A673 (cell line): ENCODE measurements around the gene ABCB6. TPM values are rescaled to one million over a fixed set of nuclear protein-coding genes. Genes with fewer than 3 reads are reported as not detected.

ENCODE experiments used
- Bru-seq: library from RNA; stranded (reverse); fragments of 400-500 nt; gene quantifications from one replicate; lab custom pipeline; 2021; lab: Mats Ljungman, UMichigan
- BruChase-seq, 2 experiments: library from RNA; stranded (reverse); fragments of 400-500 nt; gene quantifications; one replicate each; lab custom pipeline; 2021; lab: Mats Ljungman, UMichigan
- BruUV-seq: library from RNA; stranded (reverse); fragments of 400-500 nt; replicated peaks from 2 replicates; lab custom pipeline; 2021; lab: Mats Ljungman, UMichigan
- CTCF ChIA-PET: fragments of 300-600 bp; sonication (Branson Sonifier 250); formaldehyde crosslinking; loops from one replicate; lab custom pipeline; 2022; ENCODE audit warnings: antibody characterized with exemption; lab: Charles Lee
- POLR2A ChIA-PET: fragments of 300-600 bp; sonication (Branson Sonifier 250); formaldehyde crosslinking; loops from one replicate; lab custom pipeline; 2022; ENCODE audit warnings: antibody characterized with exemption; ENCODE audit not compliant: low non-redundant PET; lab: Charles Lee
- DNase-seq: peaks from one replicate; pipeline ENCODE4 v3.0.0-alpha.2; 2015; ENCODE audit warnings: low spot score
- H3K27ac ChIP-seq: fragments of 200-600 bp; sonication (generic); 2 replicates; pipeline ENCODE4 v1.5.1; 2016; ENCODE audit warnings: mixed run types, low read depth, mild to moderate bottlenecking, mixed read lengths, antibody characterized with exemption, low read length; ENCODE audit not compliant: poor library complexity, severe bottlenecking
- H3K27me3 ChIP-seq: fragments of 200-600 bp; sonication (generic); replicated peaks from 2 replicates; pipeline ENCODE4 v1.6.1; 2017; ENCODE audit warnings: mixed run types, low read depth, mild to moderate bottlenecking, mixed read lengths, antibody characterized with exemption, low read length; ENCODE audit not compliant: insufficient read depth, poor library complexity
- H3K36me3 ChIP-seq: fragments of 200-600 bp; sonication (generic); 2 replicates; pipeline ENCODE4 v1.6.1; 2016; ENCODE audit warnings: mixed run types, mild to moderate bottlenecking, mixed read lengths, antibody characterized with exemption, low read length; ENCODE audit not compliant: insufficient read depth, poor library complexity, severe bottlenecking
- H3K4me1 ChIP-seq: fragments of 200-600 bp; sonication (generic); 2 replicates; pipeline ENCODE4 v1.6.1; 2017; ENCODE audit warnings: mixed run types, mild to moderate bottlenecking, mixed read lengths, antibody characterized with exemption, low read length; ENCODE audit not compliant: insufficient read depth, poor library complexity, severe bottlenecking
- H3K4me3 ChIP-seq: fragments of 200-600 bp; sonication (generic); 2 replicates; pipeline ENCODE4 v1.5.1; 2016; ENCODE audit warnings: low read depth, mixed run types, mild to moderate bottlenecking, mixed read lengths, low read length; ENCODE audit not compliant: poor library complexity, severe bottlenecking
- H3K9me3 ChIP-seq: fragments of 200-600 bp; sonication (generic); 2 replicates; pipeline ENCODE4 v1.6.1; 2016; ENCODE audit warnings: mixed run types, low read depth, mild to moderate bottlenecking, mixed read lengths, antibody characterized with exemption, low read length; ENCODE audit not compliant: poor library complexity, severe bottlenecking
- CTCF ChIP-seq: fragments of 300-800, 200-600 bp; sonication (generic); conservative IDR thresholded peaks from 2 replicates; pipeline ENCODE4 v1.5.1; 2017; ENCODE audit warnings: low read depth, mild to moderate bottlenecking, antibody characterized with exemption, low read length, moderate library complexity, mixed read lengths
- EZH2 ChIP-seq: fragments of 200-600 bp; sonication (generic); IDR thresholded peaks from 2 replicates; pipeline ENCODE4 v1.6.1; 2017; ENCODE audit warnings: borderline replicate concordance, low read depth, mild to moderate bottlenecking, mixed read lengths, antibody characterized with exemption, low read length; ENCODE audit not compliant: poor library complexity, severe bottlenecking
- intact Hi-C: fragments of 100-400 bp; cut with micrococcal nuclease; formaldehyde crosslinking; loops from one replicate; pipeline ENCODE4 v1.10.0; 2022; ENCODE audit not compliant: unreplicated experiment
- long read RNA-seq: library from polyadenylated mRNA; stranded (forward); transcript quantifications from one replicate; pipeline ENCODE4 v2.0.0, GENCODE V29; 2022
- total RNA-seq: library from RNA; stranded (reverse); gene quantifications from 2 replicates; pipeline ENCODE4 v1.2.3, GENCODE V29; 2021

The ABCB6 gene
- 87.7 and 101 TPM in 2 replicates for total RNA-seq
- percentile 88 among the genes with signal in this experiment for Bru-seq, nascent RNA
- BruChase-seq, experiment 1, labeled RNA remaining after a 2-hour chase, result percentile 96 among the genes with signal in this experiment
- percentile 96 among the genes with signal in this experiment for BruChase-seq, experiment 2, labeled RNA remaining after a 6-hour chase
- long read RNA-seq, transcript ABCB6-201 (19 exons, 3,045 nt), result major isoform, 118 of 166 reads
- long read RNA-seq, partial matches to known transcripts, result 9 of 166 reads
- long read RNA-seq, other reads (novel, unspliced or antisense), result 35 of 166 reads

DNA sequence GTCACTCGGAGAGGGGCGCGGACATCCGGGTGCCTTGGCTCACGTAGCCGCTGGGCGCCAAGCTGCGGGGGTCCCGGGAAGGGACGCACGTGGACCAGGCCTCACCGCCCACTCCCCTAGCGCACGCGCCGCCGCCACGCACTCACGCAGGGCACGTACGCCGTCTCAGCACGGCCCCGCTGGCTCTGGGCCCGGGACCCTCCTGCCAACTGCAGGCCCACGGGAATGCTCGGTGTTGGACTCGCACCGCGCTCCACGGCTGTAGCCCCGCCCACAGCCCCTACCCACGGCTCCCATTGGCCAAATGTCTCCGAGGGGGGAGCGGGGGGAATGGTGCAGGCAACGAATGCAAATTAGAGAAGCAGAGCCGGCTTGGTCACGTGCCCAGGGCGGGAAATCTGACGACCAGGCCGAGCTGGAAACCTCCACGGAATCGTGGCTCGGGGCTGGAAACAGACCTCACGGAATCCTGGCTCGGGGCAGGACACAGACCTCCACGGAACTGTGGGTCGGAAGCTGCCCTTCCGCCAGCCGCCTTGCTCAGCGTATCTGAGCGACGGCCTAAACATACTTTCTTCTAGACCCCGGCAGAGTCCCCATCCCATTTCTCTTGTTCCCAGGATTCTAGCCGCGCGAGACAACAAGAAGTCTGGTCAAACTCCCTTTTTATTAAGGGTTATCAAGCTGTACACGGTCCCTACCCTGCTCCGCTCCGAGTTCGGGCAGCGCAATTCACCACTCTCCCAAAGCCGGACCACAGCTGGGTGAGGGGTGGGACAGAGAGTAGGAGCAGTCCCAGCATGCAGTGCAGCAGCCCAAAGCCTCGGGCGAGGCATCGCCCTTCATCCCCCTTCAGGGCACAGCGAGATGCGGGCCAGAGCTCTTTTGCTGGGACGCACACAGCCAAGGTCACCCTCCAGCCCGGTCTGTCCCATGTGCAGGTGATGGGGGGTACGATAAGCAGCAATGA, at the start of gene ABCB6:
Gene ABCB6, minus strand, starts transcription at position 227 of the 970 bp plus-strand sequence. CDS start 285 bp downstream, outside the sequence.
- H3K27ac ChIP-seq, result peak within 1 kb of the TSS; percentile 91
- peaks cover 66% of the 10 kb centered on the region for H3K36me3 ChIP-seq
- TF ChIP-seq EZH2 (no peak), CTCF (no peak)
- ChIA-PET POLR2A (no interaction called here), CTCF (interaction anchor here (0.6 kb wide), 1 partner anchor 29 kb away, joined by 4 read pairs; no protein-coding TSS in a partner anchor)
- peak; percentile 99 for DNase-seq
- no peaks in the 10 kb centered on the region for H3K9me3 ChIP-seq
- TSS peak; percentile 57 for BruUV-seq
- peaks cover 23% of the 10 kb centered on the region for H3K4me1 ChIP-seq
- H3K27me3 ChIP-seq, result no peaks in the 10 kb centered on the region
- peak within 1 kb of the TSS; percentile 66 for H3K4me3 ChIP-seq
- intact Hi-C loops, result loop anchor here (5.0 kb wide), 1 partner anchor 42 kb away; the partner anchor contains the start of genes CNPPD1 and RETREG2

DNA sequence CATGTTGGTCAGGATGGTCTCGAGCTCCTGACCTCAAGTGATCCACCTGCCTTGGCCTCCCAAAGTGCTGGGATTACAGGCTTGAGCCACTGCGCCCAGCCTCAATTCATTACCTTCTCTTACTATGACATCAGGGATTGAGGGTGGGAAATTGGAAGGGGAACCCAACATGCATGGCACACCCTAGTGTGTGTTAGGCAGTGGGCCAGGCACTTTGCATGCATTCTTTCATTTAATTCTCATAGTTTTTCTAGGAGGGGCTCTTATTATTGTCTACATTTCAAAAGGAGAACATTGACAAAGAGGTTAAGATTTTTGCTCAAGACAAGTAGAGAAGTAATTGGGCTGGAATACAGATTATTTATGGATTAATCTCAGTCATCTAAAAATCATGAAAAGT, 49.5 kb upstream of the ABCB6 start:
- Histone ChIP-seq H3K9me3 (no peaks in the 10 kb centered on the region), H3K27me3 (no peaks in the 10 kb centered on the region), H3K4me1 (no peaks in the 10 kb centered on the region), H3K36me3 (no peaks in the 10 kb centered on the region), H3K27ac (no peak overlapping the region), H3K4me3 (no peak overlapping the region)
- no peak for TF ChIP-seq CTCF
- TF ChIP-seq EZH2, result no peak
- no peak for DNase-seq
- ChIA-PET POLR2A (no interaction called here), CTCF (interaction anchor here (0.8 kb wide), 1 partner anchor 10 kb away, joined by 3 read pairs; no protein-coding TSS in a partner anchor)
- intact Hi-C loops, result no loop called here
- BruUV-seq, result no TSS peak

GRCh38 chr2:219266886-219267285, 48.1 kb upstream of the ABCB6 start:
- POLR2A ChIA-PET, result no interaction called here
- DNase-seq, result no peak
- Histone ChIP-seq H3K27me3 (no peaks in the 10 kb centered on the region), H3K4me1 (no peaks in the 10 kb centered on the region), H3K36me3 (no peaks in the 10 kb centered on the region), H3K27ac (no peak overlapping the region), H3K9me3 (no peaks in the 10 kb centered on the region), H3K4me3 (no peak overlapping the region)
- intact Hi-C loops, result no loop called here
- no TSS peak for BruUV-seq
- no peak for TF ChIP-seq CTCF
- no peak for TF ChIP-seq EZH2
- CTCF ChIA-PET, result no interaction called here
